OCI-M2 (cell line): ENCODE data around the gene PRKG1.
"Not testable (repeated sequence)": the region's sequence is repeated elsewhere in the genome, so short reads cannot be mapped to it uniquely, and the experiment has no call there.

Source experiments
- DNase-seq: peaks from one replicate; lab custom pipeline; 2025; ENCODE audit not compliant: unreplicated experiment; lab: John Stamatoyannopoulos, UW

The PRKG1 gene

GRCh38 chr10:52029628-52030027 lies 955.3 kb downstream of the PRKG1 start:
- DNase-seq = no peak

DNA sequence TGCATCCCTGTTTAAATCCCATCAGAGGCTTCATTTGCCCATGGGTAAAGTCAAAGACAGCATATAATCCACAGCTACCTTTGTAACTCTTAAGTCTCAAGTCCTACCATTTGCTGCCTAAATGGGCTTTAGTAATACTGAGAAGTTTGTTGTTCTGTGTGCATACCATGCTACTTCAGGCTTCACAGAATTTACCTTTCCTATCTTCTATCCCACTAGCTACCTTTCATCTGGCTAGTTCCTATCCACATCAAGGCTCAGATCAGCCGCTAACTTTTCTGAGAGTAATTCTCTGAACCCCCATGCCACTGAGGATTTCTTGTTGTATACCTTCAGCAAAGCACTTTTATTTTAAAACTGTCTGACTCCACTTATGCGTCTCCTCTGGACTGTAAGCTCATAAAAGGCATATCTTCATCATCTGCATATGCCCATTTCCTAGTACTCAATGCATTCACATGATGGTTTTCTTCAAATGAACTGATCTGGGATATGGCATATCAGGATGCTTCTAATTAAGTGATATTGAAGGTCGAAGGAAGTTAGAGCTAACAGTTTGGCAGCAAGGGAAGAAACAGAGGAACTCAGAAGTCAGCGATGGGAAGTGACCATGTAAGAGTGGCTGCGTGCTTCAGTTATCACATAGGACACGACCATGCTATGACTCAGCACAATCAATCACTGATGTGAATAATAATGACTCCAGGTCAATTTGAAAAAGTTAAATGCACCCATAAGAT lies 955.9 kb downstream of the PRKG1 start:
- no peak for DNase-seq

GRCh38 chr10:52030975-52031374 lies 956.7 kb downstream of the PRKG1 start:
- DNase-seq = no peak

DNA sequence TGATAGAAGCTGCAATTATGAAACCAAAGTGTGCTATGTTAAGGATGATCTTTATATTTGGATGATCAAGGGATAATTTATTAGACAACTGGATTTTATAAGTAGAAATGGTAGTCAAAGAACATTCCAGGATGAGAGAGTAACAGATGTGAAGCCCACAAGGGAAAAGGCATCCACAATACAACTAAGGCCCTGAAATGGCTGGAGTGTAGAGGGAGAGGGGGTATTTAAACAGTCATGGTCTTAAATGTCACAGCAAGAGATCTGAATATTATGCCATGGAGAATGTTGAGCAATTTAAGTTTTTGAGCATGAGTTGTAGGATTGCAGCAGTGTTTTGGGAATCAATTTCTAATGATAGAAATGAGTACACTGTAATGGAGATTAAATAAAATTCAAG lies 957.5 kb downstream of the PRKG1 start:
- DNase-seq = no peak

DNA sequence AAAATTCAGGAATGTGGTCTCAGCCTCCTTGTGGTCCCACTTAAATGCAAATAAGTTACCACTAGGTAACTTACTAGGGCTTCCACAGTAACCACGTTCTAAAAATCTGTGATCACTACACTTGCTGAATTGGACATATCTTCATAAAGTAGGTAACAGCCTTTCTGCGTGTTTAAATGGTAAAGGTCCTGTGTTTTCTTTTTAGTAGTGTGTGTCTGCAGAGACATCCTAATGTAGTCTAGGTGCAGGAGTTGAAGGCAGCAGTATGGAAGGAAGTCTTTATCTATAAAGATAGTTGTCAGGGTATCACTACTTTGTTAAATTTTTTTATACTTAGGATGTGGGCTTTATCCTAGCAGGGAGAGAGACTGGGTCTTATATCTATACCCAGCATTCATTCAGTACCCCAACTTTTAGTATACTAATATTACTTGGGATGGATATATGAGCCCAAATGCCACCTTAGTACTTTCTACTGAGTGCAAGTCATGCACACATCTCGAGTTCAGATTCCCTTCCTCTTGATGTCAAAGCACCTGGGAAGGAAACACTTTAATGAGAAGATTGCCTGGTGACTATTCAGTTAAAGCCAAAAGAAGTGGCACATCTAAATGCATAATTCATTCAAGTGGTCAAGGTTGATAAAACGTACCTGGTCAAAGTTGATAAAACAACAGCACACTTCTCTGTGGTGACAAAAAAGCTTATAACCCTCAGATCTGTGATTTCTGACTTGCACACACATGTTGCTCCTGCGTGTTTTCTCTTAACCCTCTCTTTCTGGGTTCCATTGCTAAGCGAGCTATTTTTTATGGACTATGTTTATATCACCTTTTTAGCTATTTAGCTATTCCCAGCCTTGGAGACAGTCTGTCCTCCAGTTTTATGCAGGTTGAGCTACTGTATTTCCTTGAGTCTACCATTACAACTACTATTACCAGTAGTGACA lies 958.7 kb downstream of the PRKG1 start:
- DNase-seq = no peak

- not testable (repeated sequence) for DNase-seq
These were observed 964.9 kb downstream of the PRKG1 start for GRCh38 chr10:52039002-52039793.

DNA sequence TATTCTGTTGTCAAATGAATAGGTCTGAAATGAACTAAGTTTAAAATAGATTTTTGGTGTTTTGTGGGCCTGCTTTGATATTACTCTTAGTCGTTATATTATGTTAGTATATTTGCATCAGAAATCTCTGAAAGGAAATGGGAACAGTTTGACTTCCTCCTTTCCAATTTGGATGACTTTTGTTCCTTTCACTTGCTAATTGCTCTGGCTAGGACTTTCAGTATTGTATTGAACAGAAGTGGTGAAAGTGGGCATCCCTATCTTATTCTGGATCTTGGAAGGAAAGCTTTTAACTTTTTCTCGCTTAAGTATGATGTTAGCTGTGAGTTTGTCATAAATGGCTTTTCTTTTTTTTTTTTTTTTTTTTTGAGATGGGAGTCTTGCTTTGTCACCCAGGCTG lies 966.2 kb downstream of the PRKG1 start:
- no peak for DNase-seq

GRCh38 chr10:52043811-52044210 lies 969.5 kb downstream of the PRKG1 start:
- DNase-seq = no peak

DNA sequence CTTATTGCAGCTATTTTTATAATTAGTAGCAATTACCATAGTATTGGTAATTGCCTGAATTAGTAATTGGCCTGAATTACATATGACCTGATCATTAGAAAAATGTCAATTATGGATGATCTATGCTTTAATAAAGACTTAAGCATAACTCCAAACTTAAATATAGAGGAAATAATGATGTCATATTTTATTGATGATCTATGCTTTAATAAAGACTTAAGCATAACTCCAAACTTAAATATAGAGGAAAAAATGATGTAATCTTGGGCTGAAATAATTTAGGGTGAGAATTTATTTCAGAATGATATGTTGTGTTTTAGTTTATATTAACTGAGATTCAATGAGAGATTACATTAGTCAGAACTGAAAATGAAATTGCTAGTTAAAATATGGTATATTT lies 973.8 kb downstream of the PRKG1 start:
- no peak for DNase-seq

- no peak for DNase-seq
These were observed 976.3 kb downstream of the PRKG1 start for GRCh38 chr10:52050429-52051047.

- no peak for DNase-seq
These were observed 979.2 kb downstream of the PRKG1 start for GRCh38 chr10:52053497-52053896.

GRCh38 chr10:52056291-52056690 lies 982.0 kb downstream of the PRKG1 start:
- DNase-seq = no peak

DNA sequence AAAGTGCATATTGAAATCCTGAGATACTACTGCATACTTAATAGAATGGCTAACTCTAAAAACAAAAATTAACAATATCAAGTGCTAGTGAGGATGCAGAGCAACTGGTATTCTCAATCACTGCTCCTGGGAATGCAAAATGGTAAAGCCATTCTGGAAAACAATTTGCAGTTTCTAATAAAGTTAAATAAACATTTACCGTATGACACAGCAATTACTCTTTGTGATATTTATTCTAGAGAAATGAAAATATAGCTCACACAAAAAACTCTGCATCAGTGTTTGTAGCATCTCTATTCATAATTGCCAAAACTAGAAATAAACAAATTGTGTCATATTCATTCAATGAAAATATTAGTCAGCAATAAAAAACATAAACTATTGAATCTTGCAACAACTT lies 984.8 kb downstream of the PRKG1 start:
- no peak for DNase-seq

- DNase-seq = no peak
These were observed 988.9 kb downstream of the PRKG1 start for GRCh38 chr10:52063159-52063558.

DNA sequence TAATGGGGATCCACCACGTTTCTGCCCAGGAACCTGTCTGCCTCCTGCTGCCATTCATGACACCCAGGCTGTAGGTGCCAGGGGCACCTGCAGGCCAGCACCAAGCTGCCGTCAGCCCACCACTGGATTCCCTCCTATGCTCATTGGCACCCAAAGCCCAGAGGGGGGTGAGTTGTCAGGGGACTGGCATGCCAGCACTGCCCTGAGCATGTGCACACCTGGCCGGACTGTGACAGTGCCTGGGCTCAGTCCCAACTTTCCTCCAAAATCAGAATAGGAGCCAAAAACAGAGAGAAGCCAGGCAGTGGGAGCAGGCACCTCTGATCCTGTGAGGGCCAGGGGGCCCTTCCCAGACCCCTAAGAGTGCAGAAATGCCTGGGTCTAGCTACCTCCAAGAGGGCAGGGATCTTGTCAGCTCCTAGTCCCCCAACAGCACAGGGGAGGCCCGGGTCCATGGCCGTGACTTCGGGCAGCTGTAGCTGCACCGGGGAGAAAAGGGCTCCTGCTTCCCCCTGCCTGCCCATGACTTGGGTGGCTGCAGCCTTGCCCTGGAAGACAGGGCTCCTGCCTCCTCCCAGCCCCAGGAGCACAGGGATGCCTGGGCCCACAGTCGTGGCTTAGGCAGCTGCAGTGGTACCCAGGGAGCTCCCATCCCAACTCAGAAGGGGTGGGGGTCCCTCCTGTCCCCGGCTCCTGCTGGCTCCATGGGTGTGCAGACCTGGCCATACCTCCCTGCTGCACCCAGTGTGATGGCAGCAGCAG lies 990.0 kb downstream of the PRKG1 start:
- DNase-seq = no peak

DNA sequence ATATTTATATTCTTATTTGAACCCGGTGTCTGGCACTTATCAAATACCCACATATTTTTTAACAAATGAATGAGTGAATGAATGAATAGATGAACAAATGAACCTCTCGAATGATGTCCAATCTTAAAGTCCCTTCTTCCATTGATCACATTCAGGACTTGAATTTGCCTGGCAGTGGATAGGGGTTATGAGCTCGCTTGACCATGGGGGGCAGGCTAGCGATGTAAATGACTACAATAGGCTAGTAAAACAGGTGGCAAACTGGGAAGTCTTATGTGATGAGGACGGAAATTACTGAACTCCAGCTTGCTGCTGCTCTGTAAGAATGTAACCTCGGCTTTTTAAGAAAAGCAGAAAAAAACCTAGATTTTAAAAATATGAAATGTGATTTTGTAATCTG lies 992.1 kb downstream of the PRKG1 start:
- DNase-seq = no peak

- no peak for DNase-seq
These were observed 994.2 kb downstream of the PRKG1 start for GRCh38 chr10:52068485-52068884.

- no peak for DNase-seq
These were observed 997.5 kb downstream of the PRKG1 start for GRCh38 chr10:52071814-52072213.

GRCh38 chr10:52074505-52075026 lies 1000.3 kb downstream of the PRKG1 start:
- DNase-seq = no peak

- DNase-seq = no peak
These were observed 1003.5 kb downstream of the PRKG1 start for GRCh38 chr10:52077814-52078213.
